ENCODE measurements around the gene ZNF579. TPM values are rescaled to one million over a fixed set of nuclear protein-coding genes. Genes with fewer than 3 reads are reported as not detected.
"Not testable (repeated sequence)": the region's sequence is repeated elsewhere in the genome, so short reads cannot be mapped to it uniquely, and the experiment has no call there.

Gene ZNF579
- total RNA-seq, 1 experiment from 2014 or later: 2.5 TPM

GRCh38 chr19:55540619-55541018, 40.0 kb downstream of the ZNF579 start:
- no peak for DNase-seq (ENCODE audit: low spot score)

GRCh38 chr19:55539090-55539984, 41.3 kb downstream of the ZNF579 start:
- no peak for DNase-seq (ENCODE audit: low spot score)

- DNase-seq (ENCODE audit: low spot score): no peak
Observed at GRCh38 chr19:55538132-55538531, 42.5 kb downstream of the ZNF579 start.

GRCh38 chr19:55537741-55538111, 42.9 kb downstream of the ZNF579 start:
- no peak for DNase-seq (ENCODE audit: low spot score)

- DNase-seq (ENCODE audit: low spot score): no peak
Observed at GRCh38 chr19:55536951-55537740, 43.5 kb downstream of the ZNF579 start, which contains the start of gene SBK2. SBK2 (minus strand) TSS chr19:55537133; CDS start chr19:55536294, 839 bp downstream.

GRCh38 chr19:55536366-55536765, 44.3 kb downstream of the ZNF579 start:
- no peak for DNase-seq (ENCODE audit: low spot score)

- DNase-seq (ENCODE audit: low spot score): no peak
Observed at GRCh38 chr19:55535965-55536350, 44.7 kb downstream of the ZNF579 start.

GRCh38 chr19:55535173-55535964, 45.3 kb downstream of the ZNF579 start:
- DNase-seq (ENCODE audit: low spot score): no peak

- not testable (repeated sequence) for DNase-seq (ENCODE audit: low spot score)
Observed at GRCh38 chr19:55534280-55534679, 46.4 kb downstream of the ZNF579 start.

GRCh38 chr19:55530996-55531395, 49.7 kb downstream of the ZNF579 start:
- DNase-seq (ENCODE audit: low spot score): no peak

GRCh38 chr19:55529636-55530234, 50.9 kb downstream of the ZNF579 start:
- DNase-seq (ENCODE audit: low spot score): no peak

- DNase-seq (ENCODE audit: low spot score): no peak
Observed at GRCh38 chr19:55528030-55528803, 52.4 kb downstream of the ZNF579 start.

- no peak for DNase-seq (ENCODE audit: low spot score)
Observed at GRCh38 chr19:55527197-55528029, 53.2 kb downstream of the ZNF579 start.

Other genes starting within 250 kb of the ZNF579 start
- 5.4 and 7.9 TPM in 2 replicates for gene KMT5C, start 241.0 kb downstream of the ZNF579 start, total RNA-seq (2014; rRNA removed; shearing (Covaris generic))
- gene COX6B2, start 226.1 kb downstream of the ZNF579 start, total RNA-seq (2014; rRNA removed; shearing (Covaris generic)): 0.95 TPM in 1 of 2 replicates, not detected in the other
- gene GARIN5B, start 217.6 kb downstream of the ZNF579 start, total RNA-seq (2014; rRNA removed; shearing (Covaris generic)): not detected in 2 replicates
- 1.4 and 1.8 TPM in 2 replicates for gene IL11, start 210.4 kb downstream of the ZNF579 start, total RNA-seq (2014; rRNA removed; shearing (Covaris generic))
- not detected in 2 replicates for gene TMEM190, start 204.0 kb downstream of the ZNF579 start, total RNA-seq (2014; rRNA removed; shearing (Covaris generic))
- not detected in 2 replicates for gene TMEM238, start 196.6 kb downstream of the ZNF579 start, total RNA-seq (2014; rRNA removed; shearing (Covaris generic))
- 1,100 and 1,282 TPM in 2 replicates for gene RPL28, start 194.9 kb downstream of the ZNF579 start, total RNA-seq (2014; rRNA removed; shearing (Covaris generic))
- gene UBE2S, start 173.1 kb downstream of the ZNF579 start, total RNA-seq (2014; rRNA removed; shearing (Covaris generic)): 284 and 324 TPM in 2 replicates
- not detected in 2 replicates for gene SHISA7, start 137.5 kb downstream of the ZNF579 start, total RNA-seq (2014; rRNA removed; shearing (Covaris generic))
- gene ISOC2, start 119.2 kb downstream of the ZNF579 start, total RNA-seq (2014; rRNA removed; shearing (Covaris generic)): 187 and 279 TPM in 2 replicates
- not detected in 2 replicates for gene C19orf85, start 116.1 kb downstream of the ZNF579 start, total RNA-seq (2014; rRNA removed; shearing (Covaris generic))
- 1.4 and 3.9 TPM in 2 replicates for gene ZNF628, start 104.2 kb downstream of the ZNF579 start, total RNA-seq (2014; rRNA removed; shearing (Covaris generic))
- 28.0 and 28.9 TPM in 2 replicates for gene NAT14, start 95.7 kb downstream of the ZNF579 start, total RNA-seq (2014; rRNA removed; shearing (Covaris generic))
- gene SSC5D, start 92.4 kb downstream of the ZNF579 start, total RNA-seq (2014; rRNA removed; shearing (Covaris generic)): 0.23 and 0.29 TPM in 2 replicates
- gene SBK2, start 43.7 kb downstream of the ZNF579 start, total RNA-seq (2014; rRNA removed; shearing (Covaris generic)): not detected in 2 replicates
- not detected in 2 replicates for gene SBK3, start 35.3 kb downstream of the ZNF579 start, total RNA-seq (2014; rRNA removed; shearing (Covaris generic))
- gene FIZ1, start 18.7 kb upstream of the ZNF579 start, total RNA-seq (2014; rRNA removed; shearing (Covaris generic)): 5.1 and 7.8 TPM in 2 replicates
- gene ZNF524, start 19.4 kb upstream of the ZNF579 start, total RNA-seq (2014; rRNA removed; shearing (Covaris generic)): 16.7 and 21.9 TPM in 2 replicates
- 1.0 TPM in 2 replicates for gene ZNF865, start 24.8 kb upstream of the ZNF579 start, total RNA-seq (2014; rRNA removed; shearing (Covaris generic))
- gene ZNF784, start 43.7 kb upstream of the ZNF579 start, total RNA-seq (2014; rRNA removed; shearing (Covaris generic)): 5.2 and 7.2 TPM in 2 replicates
- gene ZNF580, start 60.2 kb upstream of the ZNF579 start, total RNA-seq (2014; rRNA removed; shearing (Covaris generic)): 9.6 and 19.2 TPM in 2 replicates
- 28.9 and 29.5 TPM in 2 replicates for gene ZNF581, start 62.8 kb upstream of the ZNF579 start, total RNA-seq (2014; rRNA removed; shearing (Covaris generic))
- 0.45 and 2.4 TPM in 2 replicates for gene CCDC106, start 67.4 kb upstream of the ZNF579 start, total RNA-seq (2014; rRNA removed; shearing (Covaris generic))
- gene U2AF2, start 74.2 kb upstream of the ZNF579 start, total RNA-seq (2014; rRNA removed; shearing (Covaris generic)): 95.5 and 121 TPM in 2 replicates
- gene EPN1, start 94.4 kb upstream of the ZNF579 start, total RNA-seq (2014; rRNA removed; shearing (Covaris generic)): 43.6 and 59.6 TPM in 2 replicates
- gene NLRP9, start 157.6 kb upstream of the ZNF579 start, total RNA-seq (2014; rRNA removed; shearing (Covaris generic)): not detected in 2 replicates
- gene RFPL4A, start 178.2 kb upstream of the ZNF579 start, total RNA-seq (2014; rRNA removed; shearing (Covaris generic)): 7.7 and 12.4 TPM in 2 replicates
- 1.8 TPM in 1 of 2 replicates, not detected in the other for gene RFPL4AL1, start 188.3 kb upstream of the ZNF579 start, total RNA-seq (2014; rRNA removed; shearing (Covaris generic))